HG02943 (cell line): ENCODE results near the gene PTPRG.
"Not testable (repeated sequence)": the region's sequence is repeated elsewhere in the genome, so short reads cannot be mapped to it uniquely, and the experiment has no call there.

Experiments used
- ATAC-seq: cut with Tn5 transposase; IDR thresholded peaks from one replicate; pipeline ENCODE4 v1.9.1; 2021; ENCODE audit warnings: mild to moderate bottlenecking, low read depth, moderate library complexity; ENCODE audit not compliant: unreplicated experiment

PTPRG gene

DNA sequence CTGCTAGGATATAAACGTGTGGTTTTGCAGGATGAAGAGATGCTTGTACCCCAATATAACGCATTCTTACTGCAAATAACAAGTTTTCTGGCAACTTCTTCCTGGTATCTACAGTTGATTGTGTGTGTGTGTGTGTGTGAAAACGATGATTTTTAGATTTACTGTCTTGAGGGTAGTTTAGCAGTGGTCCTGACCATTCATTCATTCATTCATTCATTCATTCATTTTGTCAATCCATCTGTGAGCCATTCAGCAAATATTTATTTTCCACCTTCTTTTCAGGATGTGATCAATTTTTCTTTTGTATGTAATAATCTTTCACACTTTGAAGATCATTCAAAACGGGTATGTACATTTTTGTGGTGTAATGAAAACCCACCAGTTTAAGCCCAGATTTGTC is 250.7 kb downstream of the PTPRG start:
- ATAC-seq = no peak

DNA sequence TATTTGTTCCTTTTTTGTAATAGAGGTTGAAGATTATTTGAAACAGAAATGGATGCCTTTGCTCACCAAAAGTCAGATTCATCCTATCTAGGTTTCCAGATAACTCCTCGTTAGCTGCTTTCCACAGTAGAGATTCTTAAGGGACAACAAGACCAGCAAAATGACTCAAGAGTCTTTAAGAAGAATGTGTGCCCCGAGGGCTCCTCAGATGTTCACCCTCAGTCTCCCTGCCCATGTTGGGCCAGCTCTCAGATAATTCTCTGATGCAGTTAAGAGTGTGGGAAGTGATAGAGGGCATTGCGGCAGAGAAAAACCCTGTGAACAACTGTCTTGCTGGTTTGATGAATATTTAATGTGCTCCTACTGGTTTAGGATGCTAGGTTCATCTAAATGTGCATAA is 251.1 kb downstream of the PTPRG start:
- no peak for ATAC-seq

DNA sequence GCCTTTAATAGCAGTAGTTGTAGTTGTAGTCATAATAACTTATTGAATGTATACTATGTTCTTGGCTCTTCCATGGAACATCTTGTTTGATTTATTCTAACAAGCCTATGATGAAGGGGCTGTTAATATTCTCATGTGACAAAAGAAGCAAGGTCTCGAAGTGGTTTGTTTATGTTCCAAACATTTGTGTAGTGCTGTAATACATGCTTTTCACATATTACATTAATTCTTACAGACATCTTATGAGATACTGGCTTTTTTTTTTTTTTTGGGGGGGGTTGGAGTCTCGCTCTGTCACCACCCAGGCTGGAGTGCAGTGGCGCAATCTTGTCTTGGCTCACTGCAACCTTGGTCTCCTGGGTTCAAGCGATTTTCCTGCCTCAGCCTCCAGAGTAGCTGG is 252.3 kb downstream of the PTPRG start:
- no peak for ATAC-seq

DNA sequence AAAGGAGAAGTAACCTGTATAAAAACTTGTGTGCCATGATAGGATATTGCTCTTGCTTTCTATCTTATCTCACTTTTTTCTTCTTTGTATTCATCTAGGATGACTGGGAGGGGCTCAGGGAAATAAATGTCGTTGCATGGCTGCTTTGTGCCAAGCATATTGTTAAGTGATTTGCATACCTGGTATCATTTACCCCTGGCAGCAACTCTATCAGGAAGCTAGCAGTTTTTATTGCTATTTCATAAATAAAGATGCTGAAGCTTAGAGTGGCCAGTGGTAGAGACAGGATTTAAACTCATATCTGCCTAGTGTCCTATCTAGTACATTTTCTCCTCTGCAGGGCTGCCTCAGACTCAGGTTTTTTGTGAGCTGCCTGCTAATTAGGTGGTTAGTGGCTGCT is 253.3 kb downstream of the PTPRG start:
- no peak for ATAC-seq

DNA sequence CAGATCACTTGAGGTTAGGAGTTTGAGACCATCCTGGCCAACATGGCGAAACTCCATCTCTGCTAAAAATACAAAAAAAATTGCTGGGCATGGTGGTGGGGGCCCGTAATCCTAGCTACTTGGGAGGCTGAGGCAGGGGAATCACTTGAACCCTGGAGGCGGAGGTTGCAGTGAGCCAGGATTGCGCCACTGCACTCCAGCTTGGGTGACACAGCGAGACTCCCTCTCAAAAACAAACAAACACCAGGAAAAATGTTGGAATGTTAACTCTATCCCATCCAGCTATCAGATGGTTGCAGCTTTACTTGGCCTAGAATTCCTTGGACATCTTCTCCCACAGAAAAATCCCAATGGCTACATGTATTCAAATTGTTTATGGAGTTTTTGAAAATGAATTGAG is 254.9 kb downstream of the PTPRG start:
- ATAC-seq = not testable (repeated sequence)

DNA sequence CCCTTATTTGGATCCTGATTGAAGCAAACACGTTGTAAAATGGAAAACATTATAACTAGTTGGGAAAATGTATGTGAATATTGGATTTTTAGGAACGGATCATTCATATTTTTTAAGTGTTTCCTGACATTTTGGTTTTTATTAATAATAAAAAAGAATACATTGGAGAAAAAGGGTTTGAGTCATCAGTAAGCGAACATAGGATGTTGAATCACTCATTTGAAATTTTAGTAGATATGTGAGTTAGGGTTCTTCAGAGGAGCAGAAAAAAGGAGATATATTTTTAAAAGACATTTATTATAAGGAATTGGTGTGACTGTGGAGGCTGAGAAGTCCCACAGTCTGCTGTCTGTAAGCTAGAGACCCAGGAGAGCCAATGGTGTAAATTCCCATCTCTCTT is 258.5 kb downstream of the PTPRG start:
- ATAC-seq = no peak

DNA sequence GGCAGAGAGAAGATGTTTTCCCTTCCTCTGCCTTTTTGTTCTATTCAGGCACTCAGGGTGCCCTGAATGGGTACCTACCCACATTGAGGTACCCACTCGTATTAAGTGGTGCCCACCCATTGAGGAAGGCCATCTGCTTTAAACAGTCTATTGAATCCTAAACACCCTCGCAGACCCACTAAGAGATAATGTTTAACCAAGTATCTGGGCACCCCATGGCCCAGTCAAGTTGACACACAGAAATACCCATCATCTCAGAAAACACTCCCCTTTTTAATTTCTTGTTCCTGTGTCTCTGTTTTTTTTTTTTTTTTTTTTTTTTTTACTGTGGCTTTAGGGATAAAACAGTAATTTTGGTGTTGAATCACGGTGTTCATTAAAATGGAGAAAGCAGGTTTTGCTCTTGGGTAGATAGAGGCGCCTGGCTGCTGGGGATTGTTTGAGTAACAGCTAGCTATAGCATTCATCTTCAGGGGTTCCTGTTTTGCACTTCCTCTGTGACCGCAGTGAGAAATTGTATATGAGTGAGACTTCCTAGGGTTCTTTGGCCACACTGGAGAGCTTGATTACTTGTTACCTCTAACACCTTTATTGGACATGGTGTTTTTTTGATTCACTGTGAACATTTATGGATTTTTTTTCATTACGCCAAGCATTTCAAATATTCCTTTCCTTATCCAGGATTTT is 259.1 kb downstream of the PTPRG start:
- ATAC-seq = no peak

DNA sequence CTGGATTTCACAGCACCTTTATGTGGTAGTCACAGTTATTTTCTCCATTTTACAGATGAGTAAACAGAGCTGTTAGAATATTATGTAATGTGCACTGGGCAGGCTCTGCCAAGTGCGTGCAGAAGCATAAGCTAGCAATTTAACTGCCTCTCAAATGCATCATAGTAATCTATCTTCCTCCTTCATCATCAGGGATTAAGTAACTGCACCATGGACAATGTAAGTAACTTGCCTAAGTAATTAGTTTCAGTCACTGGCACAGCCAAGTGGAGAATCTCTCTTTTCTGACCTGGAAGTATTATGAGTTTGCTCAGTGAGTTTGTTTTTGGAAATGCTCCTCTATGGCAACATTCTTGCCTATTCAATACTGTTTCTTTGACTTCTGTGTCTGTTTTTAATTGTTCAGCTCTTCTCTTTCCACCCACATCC is 260.5 kb downstream of the PTPRG start:
- no peak for ATAC-seq

DNA sequence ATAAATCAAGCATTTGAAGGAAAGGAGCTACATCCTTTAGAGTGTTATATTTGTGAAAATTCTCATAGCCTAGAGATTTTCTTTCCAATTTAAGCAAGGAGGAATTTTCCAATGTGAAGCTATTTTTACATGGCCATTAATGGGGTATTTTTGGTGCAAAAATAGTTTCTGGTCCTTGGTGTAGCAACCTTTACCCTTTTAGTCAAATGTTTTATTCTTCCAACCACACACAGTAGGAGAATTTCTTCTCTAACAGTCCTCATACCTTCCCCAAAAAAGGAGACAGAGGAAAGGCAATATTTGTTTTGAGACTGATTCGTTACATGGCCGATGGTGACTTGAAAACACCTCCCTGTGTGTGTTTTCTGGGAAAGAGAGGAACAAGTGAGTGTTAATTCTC is 261.2 kb downstream of the PTPRG start:
- ATAC-seq = no peak

DNA sequence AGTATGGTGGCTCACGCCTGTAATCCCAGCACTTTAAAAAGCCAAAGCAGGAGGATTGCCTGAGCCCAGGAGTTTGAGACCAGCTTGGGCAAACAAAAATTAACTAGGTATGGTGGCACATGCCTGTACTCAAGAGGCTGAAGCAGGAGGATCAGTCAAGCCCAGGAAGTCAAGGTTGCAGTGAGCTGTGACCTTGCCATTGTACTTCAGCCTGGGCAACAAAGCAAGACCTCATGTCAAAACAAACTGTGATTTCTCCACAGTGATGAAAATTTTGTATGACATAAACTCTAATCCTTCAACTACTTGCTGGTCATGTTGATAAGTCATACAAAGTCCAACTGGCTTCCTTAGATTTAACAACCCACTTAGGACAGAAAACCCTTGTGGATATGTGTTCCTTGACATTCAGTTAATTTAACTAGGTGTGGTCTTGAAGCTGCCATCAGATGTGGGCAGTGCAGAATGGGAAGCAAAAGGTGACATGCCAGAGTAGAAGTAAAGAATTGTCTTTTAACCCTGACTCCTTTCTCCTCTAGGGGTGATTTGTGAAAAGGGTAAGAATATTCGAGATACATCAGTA is 263.3 kb downstream of the PTPRG start:
- ATAC-seq = no peak

DNA sequence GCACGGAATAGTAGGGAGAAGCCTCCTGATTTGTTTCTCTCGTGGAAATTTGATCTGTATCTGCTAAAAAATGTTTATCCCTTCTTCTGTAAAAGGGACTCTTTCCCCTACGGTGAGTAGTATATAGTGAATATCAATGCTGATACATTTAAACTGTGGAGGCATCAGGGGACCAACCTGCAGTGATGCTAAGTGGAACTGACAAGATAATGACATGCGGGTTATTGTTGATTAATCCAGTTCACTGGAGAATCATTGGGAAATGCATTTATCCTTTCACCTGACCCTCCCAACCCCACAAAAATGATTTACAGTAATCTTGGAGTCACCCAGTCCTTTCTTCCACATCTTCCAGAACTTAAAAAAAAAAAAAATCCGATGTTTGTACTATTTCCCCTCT is 264.8 kb downstream of the PTPRG start:
- ATAC-seq = no peak

DNA sequence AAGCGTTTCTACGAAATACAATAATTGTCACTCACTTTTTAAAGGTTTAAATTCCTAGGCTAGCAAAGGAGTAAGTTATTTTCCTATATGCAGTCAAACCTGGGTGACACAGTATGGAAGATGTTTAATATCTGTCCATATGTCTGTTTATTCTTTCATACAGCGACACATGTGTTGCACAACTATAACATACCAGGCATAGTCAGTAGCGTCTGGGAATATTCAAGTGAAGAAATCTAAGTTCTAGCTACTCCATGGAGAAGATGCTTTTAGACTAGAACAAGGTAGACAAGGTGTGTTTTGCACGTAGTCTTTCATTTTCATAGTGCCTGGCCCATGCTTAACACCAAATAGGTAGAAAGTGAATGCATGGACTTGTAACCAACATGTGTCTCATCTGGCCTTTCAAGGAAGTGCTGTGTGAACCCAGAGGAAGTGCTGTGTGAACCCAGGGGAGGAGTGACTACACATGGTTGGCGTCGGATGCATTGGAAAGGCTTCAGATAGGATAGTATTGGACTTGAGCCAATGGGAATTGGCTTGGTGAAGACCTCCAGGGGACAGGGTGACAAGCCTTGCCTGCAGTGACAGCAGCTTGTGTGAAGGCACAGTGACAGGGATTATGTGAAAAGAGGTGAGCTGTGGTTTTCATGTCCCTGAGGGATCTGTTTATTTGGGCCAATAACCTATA is 267.0 kb downstream of the PTPRG start:
- ATAC-seq = no peak

DNA sequence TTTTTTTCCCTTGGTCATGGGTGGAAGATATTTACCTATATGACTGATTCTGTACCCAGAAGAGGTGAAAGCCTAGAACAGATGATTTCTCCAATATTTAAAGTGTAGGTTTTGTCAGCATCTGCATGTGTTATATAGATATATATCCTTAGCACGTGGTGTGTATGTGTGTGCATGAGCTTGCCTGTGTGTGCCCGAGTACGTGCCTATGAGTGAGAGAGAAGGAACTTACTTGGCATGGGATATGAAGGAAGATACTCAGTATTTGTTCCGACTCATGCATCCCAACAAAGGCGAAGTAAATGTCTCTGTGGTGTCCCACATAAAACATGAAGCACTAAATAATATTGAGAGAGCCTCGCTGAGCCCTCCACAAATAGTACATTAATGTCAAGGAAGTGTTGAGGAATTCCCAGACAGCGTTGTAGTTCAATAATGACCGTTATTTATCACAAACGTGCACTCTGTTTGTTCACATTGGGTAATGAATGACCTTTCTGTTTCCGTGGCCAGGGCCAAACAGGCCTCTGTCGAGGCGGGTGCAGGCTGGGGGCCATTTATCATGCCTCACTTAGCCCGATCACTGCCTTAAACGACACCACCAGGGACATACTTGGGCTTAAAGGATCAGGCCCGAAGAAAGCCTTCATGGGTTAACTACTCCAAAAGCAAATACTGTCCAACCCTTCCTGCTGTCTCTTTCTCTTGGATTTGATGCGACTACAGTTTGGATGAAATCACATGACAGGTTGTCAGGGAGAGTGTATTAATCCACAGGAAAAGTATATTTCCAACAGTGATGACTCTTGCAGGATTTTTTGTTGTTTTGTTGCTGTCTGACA is 267.7 kb downstream of the PTPRG start:
- no peak for ATAC-seq

DNA sequence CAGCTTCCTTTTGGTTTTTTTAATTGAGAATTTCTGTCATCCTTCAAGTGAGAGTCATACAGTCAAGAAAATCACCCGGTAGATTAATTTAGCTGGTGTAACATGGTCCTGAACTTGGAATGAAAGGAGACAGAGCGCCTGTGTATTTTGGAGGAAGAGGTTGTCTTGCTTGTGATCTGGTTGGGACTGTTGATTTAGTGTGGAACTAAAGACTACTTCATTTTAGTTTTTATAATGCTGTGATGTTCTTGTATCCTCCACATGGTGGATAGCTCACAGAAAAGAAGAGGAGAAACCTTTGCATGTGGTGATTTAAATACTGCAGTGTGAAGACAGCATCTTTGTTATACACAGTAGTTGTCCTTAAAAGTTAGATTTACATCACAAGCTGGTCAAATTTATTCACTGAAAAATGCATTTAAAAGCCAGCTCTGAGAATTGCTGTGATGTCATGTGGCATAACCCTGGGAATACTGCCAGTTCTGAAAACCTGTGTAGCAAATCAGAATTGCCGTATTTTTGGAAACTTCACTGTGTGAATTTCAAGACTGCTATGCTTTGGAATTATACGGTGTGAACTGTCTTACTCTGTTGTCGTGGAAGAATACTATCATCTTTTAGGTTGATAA is 268.5 kb downstream of the PTPRG start:
- ATAC-seq = no peak

DNA sequence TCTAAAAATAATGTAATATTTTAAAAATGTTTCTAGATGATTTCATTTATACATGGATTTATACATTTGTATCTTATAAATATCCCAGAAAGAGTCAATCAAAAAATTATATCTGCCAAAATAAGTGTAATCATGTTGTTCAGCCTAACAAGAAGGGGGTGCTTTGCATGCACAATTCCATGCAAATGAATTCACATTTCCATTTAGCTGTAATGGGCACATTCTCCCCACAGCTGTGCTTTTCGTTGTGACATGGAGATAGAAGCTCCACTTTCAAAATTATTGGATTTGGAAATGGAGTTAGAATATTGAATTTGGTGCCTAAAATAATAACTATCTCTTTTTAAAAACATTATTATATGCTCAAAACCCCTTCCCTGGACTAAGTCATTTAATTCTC is 270.6 kb downstream of the PTPRG start:
- no peak for ATAC-seq

DNA sequence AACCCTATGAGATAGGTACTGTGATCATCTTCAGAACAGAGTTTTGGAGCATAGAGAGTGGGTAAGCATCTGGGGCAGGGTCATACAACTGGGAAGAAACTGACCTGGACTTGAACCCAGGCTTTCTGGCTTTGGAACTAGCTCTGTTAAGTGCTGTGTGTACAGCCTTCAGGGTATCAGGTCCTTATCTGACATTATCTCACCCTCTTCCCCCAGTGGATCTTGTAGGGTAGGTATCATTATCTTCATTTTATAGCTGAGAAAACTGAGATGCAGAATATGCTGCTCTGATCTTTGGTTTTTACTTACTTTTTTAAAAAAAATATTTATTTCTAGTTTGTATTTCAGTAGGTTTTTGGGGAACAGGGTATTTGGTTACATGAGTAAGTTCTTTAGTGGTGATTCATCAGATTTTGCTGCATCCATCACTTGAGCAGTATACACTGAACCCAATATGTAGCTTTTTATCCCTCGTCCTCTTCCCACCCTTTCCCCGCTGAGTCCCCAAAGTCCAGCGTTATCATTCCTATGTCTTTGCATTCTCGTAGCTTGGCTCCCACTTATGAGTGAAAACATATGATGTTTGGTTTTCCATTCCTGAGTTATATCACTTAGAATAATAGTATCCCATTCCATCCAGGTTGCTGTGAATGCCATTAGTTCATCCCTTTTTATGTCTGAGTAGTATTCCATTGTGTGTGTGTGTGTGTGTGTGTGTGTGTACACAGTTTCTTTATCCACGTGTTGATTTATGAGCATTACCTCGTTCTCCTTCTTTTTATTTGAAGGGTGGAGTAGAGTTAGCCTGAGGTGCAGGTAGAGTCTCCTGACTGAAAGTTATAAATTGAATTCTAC is 271.2 kb downstream of the PTPRG start:
- ATAC-seq = no peak

DNA sequence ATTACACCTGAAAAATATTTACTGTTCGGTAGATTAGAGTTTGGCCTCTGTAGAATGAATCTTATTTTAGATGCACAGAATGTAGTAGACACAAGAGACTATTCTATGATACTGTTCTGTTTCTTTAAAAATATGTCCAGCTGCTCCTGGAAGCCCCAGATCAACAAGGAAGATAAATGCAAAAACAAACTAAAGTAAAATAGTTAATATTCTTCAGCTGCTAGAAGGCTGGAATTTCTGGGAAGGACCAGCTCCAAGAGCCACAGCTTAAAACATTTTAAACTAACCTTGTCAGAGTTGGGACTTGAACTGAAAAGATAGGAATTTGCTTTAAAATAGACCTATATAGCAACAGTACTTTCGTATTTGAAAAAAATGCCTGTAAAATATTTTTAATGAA is 277.9 kb downstream of the PTPRG start:
- ATAC-seq = no peak

DNA sequence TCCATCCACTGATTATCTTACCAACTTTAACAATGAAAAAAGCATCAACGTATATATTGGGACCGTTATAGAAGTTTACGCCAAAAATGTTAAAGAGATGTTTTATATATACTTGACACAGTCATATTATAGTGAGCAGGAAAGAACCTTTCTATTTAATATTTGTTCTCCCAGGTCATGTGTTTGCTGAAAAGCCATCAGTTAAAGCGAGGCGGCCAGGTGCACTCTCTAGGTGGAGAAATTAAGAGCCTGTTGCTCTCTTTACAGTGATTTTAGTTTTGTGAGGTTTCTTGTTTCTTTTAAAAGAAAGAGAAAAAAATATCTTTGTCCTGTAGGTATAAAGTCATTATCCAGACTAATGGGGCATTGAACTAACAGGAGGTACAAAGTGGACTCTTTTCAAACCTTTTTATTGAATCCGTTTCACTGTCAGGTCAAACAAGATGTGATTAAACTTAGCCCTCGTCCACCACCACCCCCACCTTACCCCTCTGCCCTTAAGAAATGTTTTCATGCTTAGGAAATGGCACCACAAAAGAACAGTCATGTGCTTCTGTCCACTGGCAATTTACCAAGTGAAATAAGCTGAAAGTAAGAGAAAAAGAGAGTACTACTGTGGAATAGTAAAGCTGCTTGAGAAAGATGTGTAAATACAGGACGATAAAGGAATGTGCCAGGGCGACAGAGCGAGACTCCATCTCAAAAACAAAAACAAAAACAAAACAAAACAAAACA is 279.9 kb downstream of the PTPRG start:
- no peak for ATAC-seq

DNA sequence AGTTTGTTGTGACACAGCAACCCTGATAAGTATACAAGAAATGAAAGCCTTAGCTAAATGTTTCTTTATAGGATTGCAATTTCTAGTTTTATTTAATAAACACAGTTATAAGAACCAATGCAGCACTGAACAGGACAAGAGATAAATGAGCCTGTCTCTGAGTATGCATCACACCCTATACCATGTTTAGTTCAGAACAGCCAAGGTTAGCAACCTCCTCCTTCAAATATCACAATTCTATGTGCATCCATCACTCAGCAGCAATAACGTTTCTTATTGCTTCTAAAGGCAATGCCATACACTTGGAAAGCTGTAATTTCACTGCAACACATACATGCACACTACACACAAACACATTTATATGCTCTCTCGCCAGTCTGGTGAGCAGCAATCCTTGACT is 280.6 kb downstream of the PTPRG start:
- ATAC-seq = no peak
